ENCODE measurements around the gene PRIMA1.

Gene PRIMA1

GRCh38 chr14:93713726-93714405 is 74.4 kb downstream of the PRIMA1 start:
- no peak for DNase-seq (ENCODE audit: extremely low read depth in 1 of 2, low read depth in 1 of 2)

- DNase-seq (ENCODE audit: extremely low read depth in 1 of 2, low read depth in 1 of 2), result no peak
These were observed 75.2 kb downstream of the PRIMA1 start for GRCh38 chr14:93712838-93713724.

DNA sequence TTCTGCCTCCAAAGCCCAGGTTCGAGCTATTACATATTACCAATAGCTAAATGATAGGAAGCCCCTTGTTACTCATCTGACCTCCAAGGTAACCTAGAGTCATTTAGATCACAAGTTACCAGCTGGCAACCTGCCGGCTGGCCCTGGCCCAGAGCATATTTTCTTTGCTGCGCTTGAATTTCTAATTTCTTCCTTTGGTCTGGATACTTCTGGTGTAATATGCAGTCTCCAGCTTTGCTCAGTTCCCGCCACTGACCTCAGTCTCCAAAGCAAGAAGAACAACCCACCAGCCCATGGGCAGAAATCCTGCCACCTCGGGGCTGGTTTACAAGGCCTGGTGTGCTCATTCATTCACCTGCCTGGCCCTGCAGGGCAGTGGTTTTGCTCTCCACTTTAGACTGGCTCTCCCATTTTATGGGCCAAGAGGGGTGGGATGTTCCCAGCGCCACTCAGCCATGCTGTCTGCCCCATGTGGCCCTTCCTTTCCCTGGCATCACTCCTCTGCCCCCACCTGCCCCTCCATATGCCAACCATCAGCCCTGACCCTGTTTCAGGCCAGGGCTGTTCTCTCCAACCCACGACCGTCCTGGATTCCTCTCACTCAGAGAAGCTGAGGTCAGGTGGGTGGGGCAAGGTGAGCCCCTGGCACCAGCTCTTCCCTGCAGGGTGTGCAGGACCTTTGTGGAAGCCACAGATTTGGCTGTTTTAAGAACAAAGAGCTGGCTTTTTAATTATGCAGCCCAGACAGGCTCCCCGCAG is 76.0 kb downstream of the PRIMA1 start:
- DNase-seq (ENCODE audit: extremely low read depth in 1 of 2, low read depth in 1 of 2), result no peak

- DNase-seq (ENCODE audit: extremely low read depth in 1 of 2, low read depth in 1 of 2), result no peak
These were observed 79.0 kb downstream of the PRIMA1 start for GRCh38 chr14:93709249-93709648.

GRCh38 chr14:93708800-93709199 is 79.5 kb downstream of the PRIMA1 start:
- no peak for DNase-seq (ENCODE audit: extremely low read depth in 1 of 2, low read depth in 1 of 2)

GRCh38 chr14:93708311-93708734 is 80.0 kb downstream of the PRIMA1 start:
- DNase-seq (ENCODE audit: extremely low read depth in 1 of 2, low read depth in 1 of 2), result no peak

DNA sequence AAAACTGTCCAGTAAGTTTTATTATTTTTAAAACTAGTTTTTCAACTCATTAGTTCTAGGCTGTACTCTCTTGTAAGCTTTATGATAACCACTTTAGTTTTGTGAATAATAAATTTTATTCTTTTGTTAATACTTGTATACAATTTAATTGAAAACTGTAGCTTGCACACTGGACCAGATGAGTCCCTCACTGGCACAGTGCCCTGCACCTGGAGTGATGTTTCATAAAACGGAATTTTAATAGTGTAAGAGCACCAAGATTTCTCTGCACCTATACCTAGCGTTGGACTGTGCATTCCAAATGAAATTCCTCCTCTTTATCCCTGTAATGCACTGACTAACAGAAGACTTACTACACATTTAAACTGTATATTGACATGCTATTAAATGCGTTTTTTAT is 80.8 kb downstream of the PRIMA1 start:
- no peak for DNase-seq (ENCODE audit: extremely low read depth in 1 of 2, low read depth in 1 of 2)

- no peak for DNase-seq (ENCODE audit: extremely low read depth in 1 of 2, low read depth in 1 of 2)
These were observed 81.8 kb downstream of the PRIMA1 start for GRCh38 chr14:93706360-93706955.

- no peak for DNase-seq (ENCODE audit: extremely low read depth in 1 of 2, low read depth in 1 of 2)
These were observed 82.7 kb downstream of the PRIMA1 start for GRCh38 chr14:93705513-93706156.

DNA sequence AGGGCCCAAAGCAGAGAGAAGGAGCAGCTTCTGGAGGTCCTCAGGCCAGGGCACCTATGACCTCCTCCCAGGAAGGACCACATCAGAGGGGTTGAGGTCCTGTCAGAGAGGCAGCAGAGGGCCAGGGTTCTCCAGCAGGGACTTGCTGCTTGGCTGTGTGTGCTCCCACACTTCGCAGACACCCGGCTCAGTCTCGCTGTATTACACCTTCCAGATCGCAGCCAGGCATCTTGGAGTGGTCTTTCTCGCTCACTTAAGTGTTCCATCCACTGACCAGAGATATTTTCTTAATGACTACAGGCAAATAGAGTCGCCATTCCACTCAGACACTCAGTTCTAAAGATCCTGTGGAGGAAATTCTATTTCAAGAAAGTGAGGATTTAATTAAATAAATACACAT is 84.3 kb downstream of the PRIMA1 start:
- no peak for DNase-seq (ENCODE audit: extremely low read depth in 1 of 2, low read depth in 1 of 2)

DNA sequence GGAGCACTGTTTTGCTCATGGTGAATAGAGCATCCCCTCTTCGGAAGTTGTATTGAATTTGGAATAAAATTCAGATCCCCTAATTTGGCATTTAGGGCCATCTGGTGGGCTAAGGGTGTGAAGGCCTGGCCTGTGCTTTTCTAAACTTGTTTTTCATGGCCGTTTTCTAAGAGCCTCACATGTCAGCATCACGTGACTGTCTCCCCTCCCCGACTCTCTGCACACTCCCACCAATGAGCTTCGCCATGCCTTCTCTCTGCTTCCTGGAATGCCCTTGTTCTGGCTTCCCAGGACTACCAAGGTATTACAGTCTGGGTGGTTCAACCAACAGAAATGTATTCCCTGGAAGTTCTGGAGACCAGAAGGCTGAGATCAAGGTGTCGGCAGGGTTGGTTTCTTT is 85.3 kb downstream of the PRIMA1 start:
- no peak for DNase-seq (ENCODE audit: extremely low read depth in 1 of 2, low read depth in 1 of 2)

DNA sequence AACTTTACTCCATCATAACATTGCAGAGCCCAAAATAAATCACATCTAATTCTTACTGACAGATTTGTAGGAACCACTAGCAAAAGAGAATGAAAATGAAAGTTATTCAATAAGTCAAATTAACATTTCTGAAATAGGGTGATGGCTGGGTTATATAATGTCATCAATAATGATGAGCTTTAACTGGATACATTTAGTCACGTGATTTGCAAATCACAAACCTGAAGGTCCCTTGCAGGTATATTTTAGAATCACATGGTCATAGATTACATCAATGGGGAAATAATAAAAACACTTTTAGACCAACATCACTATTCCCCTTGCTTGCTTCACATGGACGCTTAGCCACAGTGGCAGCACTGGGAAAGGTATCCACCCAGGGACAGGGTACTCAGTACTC is 86.7 kb downstream of the PRIMA1 start:
- DNase-seq (ENCODE audit: extremely low read depth in 1 of 2, low read depth in 1 of 2), result no peak

DNA sequence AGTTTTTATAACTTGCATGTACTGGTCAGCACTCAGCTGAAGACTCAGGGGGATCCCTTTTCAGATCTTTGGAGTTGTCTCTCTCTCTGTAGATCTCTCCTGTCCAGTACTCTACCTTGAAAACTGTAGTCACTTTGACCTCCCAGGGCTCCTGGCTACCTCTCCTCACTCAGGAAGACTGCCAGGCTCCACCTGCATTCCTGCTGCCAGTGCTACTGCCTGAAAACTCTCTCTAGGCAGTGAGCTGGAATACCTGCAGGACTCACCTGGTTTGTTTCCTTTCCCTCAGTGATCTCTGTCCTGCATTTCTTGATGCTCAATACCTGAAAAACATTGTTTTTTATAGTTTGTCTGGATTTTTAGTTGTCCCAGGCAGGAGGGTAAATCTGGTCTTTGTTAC is 87.4 kb downstream of the PRIMA1 start:
- DNase-seq (ENCODE audit: extremely low read depth in 1 of 2, low read depth in 1 of 2), result no peak

DNA sequence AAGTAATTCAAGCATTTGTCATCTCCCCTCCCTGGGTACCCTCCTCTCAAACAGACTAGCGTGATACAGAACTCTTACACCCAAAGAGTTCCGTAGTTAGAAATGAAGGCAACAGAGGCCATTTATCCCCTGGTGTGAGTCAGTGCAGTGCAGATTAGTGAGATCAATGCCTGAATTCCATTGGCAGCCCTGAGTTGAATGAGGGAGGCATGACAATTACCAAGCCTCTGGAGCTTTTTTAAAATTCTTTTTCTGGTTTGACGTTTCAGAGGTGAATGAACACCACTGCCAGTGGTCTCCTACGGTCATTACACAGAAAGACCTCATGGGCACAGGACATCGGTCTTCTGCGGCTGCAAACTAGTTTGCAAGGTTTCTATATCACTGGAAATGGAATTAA is 94.4 kb downstream of the PRIMA1 start:
- DNase-seq (ENCODE audit: extremely low read depth in 1 of 2, low read depth in 1 of 2), result no peak

DNA sequence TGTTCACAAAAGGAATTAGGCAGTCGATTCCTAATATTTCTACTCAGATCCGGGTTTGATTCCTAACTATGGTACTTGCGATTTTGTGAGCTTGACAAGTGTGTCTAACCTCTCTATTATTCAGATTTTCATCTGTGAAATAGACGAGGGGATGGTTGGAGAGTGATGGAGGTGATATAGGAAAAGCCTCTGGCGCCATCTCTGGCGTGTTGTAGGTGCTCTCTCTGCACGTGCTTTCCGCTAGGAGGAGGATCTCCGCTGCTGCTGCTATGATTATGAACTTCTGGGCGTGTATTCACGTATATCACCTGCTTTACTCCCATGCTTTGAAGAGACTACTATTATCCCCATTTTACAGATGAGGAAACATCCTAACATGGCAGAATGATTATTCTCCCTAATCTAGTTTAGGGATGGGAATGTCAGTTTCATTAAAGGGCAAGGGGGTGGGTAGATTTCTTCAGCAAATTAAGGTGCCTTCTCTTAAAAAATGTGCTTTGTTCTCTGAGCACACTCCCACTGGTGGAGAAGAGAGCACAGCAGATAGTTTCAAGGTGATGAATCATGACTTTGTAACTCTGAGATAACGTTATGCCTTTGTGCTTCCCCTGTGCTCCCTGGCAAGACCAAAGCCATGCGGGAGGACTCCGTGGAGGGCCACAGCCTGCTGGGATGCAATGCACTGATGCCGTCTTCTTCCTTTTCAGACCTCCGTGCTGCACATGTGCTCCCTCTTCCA is 97.1 kb downstream of the PRIMA1 start:
- DNase-seq (ENCODE audit: extremely low read depth in 1 of 2, low read depth in 1 of 2), result no peak

DNA sequence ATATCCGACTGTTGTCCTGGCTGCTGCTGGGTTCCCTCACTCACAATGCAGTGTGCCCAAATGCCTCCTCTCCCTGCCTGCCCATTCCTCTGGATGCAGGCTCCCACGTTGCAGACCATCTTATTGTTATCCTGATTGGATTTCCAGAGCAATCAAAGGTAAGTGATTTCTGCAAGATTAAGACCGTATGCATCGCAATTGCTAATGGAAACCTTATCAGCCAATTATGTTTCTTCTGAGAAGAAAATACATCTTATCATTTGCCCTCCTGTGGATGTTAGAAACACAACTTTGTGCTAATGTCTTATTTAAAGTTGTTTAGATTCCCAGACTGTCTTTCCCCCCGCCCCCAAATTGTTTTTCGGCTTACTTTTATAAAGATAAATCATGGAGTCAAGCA is 98.1 kb downstream of the PRIMA1 start:
- no peak for DNase-seq (ENCODE audit: extremely low read depth in 1 of 2, low read depth in 1 of 2)

GRCh38 chr14:93688820-93689219 is 99.5 kb downstream of the PRIMA1 start:
- DNase-seq (ENCODE audit: extremely low read depth in 1 of 2, low read depth in 1 of 2), result no peak

- no peak for DNase-seq (ENCODE audit: extremely low read depth in 1 of 2, low read depth in 1 of 2)
These were observed 100.0 kb downstream of the PRIMA1 start for GRCh38 chr14:93688239-93688666.

- no peak for DNase-seq (ENCODE audit: extremely low read depth in 1 of 2, low read depth in 1 of 2)
These were observed 102.0 kb downstream of the PRIMA1 start for GRCh38 chr14:93686268-93686667.

Measured in stimulated activated CD8-positive, alpha-beta memory T cell treated with anti-CD3 and anti-CD28 coated beads, Interleukin-7, amount 100 ng/mL, for 48 hours (primary cell).